HCT116 (cell line): ENCODE results near the gene BRWD1.

Experiments used
- CBX3 ChIP-seq: IDR thresholded peaks from 2 replicates; pipeline ENCODE4 v1.6.1; 2012; ENCODE audit warnings: low read depth
- CEBPB ChIP-seq: IDR thresholded peaks from 2 replicates; pipeline ENCODE4 v1.6.1; 2012; ENCODE audit warnings: low read depth
- EZH2 ChIP-seq: fragments of 200-600 bp; sonication (generic); IDR thresholded peaks from 2 replicates; pipeline ENCODE4 v1.6.1; 2017; ENCODE audit warnings: antibody characterized with exemption, mixed run types
- EZH2phosphoT487 ChIP-seq: fragments of 200-600 bp; IDR thresholded peaks from 2 replicates; pipeline ENCODE4 v1.6.1; 2018; ENCODE audit warnings: antibody characterized with exemption, borderline replicate concordance
- POLR2A ChIP-seq: IDR thresholded peaks from 2 replicates; pipeline ENCODE4 v1.7.0; 2011; ENCODE audit warnings: borderline replicate concordance; ENCODE audit not compliant: insufficient read depth, insufficient read length; ENCODE audit errors: extremely low read depth
- POLR2AphosphoS5 ChIP-seq: IDR thresholded peaks from 2 replicates; pipeline ENCODE4 v1.6.1; 2011; ENCODE audit warnings: mild to moderate bottlenecking, low read depth, low read length, moderate library complexity
- RAD21 ChIP-seq: IDR thresholded peaks from 2 replicates; pipeline ENCODE4 v1.6.1; 2012; ENCODE audit warnings: low read depth, mild to moderate bottlenecking
- TCF7L2 ChIP-seq: IDR thresholded peaks from 2 replicates; pipeline ENCODE4 v1.7.0; 2011; ENCODE audit warnings: borderline replicate concordance, inconsistent platforms; ENCODE audit not compliant: insufficient read depth, insufficient read length; ENCODE audit errors: extremely low read depth
- TF ChIP-seq, protein P1 (sequence below): IDR thresholded peaks from 2 replicates; pipeline ENCODE4 v1.6.1; 2012; ENCODE audit warnings: low read depth
- TF ChIP-seq, protein P2 (sequence below): IDR thresholded peaks from 2 replicates; pipeline ENCODE4 v1.6.1; 2012
- TF ChIP-seq, protein P3 (sequence below), 3 experiments: fragments of 200-600 bp in 1 of 3; sonication (generic) in 1 of 3; IDR thresholded peaks in 2 of 3; conservative IDR thresholded peaks in 1 of 3; 2 replicates each; pipeline ENCODE4 v1.5.1; 2012 to 2017; ENCODE audit warnings: low read depth in 2 of 3, low read length in 2 of 3, antibody characterized with exemption in 1 of 3, borderline replicate concordance in 1 of 3, control low read depth in 1 of 3, mild to moderate bottlenecking in 1 of 3, mixed read lengths in 1 of 3, mixed run types in 1 of 3, moderate library complexity in 1 of 3; ENCODE audit not compliant: insufficient read depth in 1 of 3

DNA sequence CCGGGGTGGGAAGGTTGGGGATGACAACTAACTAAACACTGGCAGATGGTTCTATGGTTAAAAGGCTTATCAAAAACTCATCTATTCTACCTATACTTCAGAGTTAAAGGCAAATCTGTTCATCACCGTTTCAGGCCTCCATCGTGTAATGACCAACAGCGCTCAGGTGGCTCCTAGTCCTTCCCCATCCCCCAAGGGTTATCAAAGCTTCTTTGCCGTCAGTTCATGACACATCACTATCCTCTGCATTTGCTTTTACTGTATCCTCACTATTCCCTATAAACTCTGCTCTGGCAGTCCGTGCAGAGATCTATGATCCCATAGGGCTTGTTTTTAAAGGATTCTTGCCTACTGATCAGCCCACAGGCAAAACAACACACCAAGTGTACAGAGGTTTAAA is 27.3 kb upstream of the BRWD1 start:
- TF ChIP-seq EZH2 (no peak), RAD21 (no peak), POLR2AphosphoS5 (no peak; the same call in 1 of the 2 replicates), CBX3 (no peak), CEBPB (no peak), POLR2A (no peak), TCF7L2 (no peak), EZH2phosphoT487 (no peak)
- TF ChIP-seq, protein P1, sequence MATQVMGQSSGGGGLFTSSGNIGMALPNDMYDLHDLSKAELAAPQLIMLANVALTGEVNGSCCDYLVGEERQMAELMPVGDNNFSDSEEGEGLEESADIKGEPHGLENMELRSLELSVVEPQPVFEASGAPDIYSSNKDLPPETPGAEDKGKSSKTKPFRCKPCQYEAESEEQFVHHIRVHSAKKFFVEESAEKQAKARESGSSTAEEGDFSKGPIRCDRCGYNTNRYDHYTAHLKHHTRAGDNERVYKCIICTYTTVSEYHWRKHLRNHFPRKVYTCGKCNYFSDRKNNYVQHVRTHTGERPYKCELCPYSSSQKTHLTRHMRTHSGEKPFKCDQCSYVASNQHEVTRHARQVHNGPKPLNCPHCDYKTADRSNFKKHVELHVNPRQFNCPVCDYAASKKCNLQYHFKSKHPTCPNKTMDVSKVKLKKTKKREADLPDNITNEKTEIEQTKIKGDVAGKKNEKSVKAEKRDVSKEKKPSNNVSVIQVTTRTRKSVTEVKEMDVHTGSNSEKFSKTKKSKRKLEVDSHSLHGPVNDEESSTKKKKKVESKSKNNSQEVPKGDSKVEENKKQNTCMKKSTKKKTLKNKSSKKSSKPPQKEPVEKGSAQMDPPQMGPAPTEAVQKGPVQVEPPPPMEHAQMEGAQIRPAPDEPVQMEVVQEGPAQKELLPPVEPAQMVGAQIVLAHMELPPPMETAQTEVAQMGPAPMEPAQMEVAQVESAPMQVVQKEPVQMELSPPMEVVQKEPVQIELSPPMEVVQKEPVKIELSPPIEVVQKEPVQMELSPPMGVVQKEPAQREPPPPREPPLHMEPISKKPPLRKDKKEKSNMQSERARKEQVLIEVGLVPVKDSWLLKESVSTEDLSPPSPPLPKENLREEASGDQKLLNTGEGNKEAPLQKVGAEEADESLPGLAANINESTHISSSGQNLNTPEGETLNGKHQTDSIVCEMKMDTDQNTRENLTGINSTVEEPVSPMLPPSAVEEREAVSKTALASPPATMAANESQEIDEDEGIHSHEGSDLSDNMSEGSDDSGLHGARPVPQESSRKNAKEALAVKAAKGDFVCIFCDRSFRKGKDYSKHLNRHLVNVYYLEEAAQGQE = no peak
- TF ChIP-seq, protein P2, sequence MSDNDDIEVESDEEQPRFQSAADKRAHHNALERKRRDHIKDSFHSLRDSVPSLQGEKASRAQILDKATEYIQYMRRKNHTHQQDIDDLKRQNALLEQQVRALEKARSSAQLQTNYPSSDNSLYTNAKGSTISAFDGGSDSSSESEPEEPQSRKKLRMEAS = no peak
- TF ChIP-seq, protein P3, sequence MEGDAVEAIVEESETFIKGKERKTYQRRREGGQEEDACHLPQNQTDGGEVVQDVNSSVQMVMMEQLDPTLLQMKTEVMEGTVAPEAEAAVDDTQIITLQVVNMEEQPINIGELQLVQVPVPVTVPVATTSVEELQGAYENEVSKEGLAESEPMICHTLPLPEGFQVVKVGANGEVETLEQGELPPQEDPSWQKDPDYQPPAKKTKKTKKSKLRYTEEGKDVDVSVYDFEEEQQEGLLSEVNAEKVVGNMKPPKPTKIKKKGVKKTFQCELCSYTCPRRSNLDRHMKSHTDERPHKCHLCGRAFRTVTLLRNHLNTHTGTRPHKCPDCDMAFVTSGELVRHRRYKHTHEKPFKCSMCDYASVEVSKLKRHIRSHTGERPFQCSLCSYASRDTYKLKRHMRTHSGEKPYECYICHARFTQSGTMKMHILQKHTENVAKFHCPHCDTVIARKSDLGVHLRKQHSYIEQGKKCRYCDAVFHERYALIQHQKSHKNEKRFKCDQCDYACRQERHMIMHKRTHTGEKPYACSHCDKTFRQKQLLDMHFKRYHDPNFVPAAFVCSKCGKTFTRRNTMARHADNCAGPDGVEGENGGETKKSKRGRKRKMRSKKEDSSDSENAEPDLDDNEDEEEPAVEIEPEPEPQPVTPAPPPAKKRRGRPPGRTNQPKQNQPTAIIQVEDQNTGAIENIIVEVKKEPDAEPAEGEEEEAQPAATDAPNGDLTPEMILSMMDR (IDR thresholded peaks at IDR 0.05 in 2 of 3, conservative IDR thresholded peaks at IDR 0.05 in 1 of 3; ENCODE audit: borderline replicate concordance in 1 of 3, insufficient read depth in 1 of 3, low read depth in 2 of 3, low read length in 2 of 3) = no peak
